GM18517 (cell line): Measurements from ENCODE around the gene SGIP1.

ENCODE experiments used
- ATAC-seq: cut with Tn5 transposase; IDR thresholded peaks from one replicate; pipeline ENCODE4 v1.9.1; 2021; ENCODE audit warnings: mild to moderate bottlenecking, moderate library complexity; ENCODE audit not compliant: unreplicated experiment

SGIP1 gene

DNA sequence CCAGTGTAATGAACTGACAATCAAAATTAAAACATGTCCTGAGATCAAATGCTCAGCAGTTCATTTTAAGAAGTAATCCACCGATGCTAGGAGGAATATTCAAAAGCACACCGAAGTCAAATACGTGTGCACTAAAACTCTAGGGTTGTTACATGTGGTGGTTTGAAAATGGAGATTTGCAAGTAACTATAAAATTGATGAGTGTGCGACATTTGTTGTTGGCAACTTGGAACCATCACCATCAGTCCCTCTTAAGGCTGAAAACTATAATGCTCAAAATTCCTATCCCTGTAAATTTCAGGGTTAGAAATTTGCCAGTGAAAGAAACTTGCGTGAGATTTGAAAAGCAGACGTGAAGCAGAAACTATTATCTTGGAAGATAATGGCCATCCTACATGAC lies 13.3 kb upstream of the SGIP1 start:
- ATAC-seq, result no peak

DNA sequence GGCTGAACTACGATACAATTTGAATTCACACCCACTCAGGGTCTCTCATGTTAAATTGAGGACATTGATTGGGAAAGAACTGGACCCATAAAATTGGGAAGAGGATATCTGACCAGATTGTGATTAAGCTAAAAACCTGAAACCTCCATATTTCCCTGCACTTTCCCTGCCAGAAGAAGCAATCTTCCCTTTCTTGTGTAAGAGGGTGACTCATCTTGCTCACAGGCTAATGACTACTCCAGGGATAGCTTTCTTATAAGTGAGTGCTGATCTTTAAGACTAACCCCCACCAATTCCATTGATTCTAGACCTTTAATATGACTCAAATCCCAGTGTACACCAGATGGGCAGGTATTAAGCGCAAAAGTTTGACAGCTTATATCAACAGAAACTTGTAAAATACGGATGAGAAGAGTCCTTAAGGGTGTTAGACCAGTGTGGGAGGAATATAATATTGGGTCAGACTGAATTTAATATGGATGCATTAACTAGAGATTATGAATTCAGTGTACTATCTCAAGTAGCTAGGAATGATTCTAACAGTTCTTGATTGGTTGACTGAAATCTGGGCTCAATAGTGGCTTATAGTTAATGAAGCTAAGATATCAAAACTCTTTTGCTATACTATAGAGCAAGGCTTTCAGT lies 12.1 kb upstream of the SGIP1 start:
- no peak for ATAC-seq

DNA sequence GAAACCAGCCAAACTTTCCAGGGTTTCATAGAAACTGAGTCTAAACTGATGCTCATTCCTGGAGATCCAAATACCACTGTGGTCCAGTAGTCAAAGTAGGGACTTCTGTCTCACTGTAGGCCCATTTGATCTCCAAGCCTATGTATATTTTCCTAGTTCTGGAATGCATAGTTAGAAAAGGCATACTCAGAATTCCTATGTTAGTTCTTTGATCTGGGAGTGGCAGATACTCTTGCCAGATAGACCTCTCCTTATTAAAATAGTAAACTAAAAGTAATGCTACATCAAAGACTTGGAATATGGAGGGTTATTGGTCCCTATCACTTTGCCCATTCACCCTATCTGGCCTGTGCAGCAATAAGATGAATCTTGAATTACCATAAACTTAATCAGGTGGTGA lies 10.4 kb upstream of the SGIP1 start:
- no peak for ATAC-seq

DNA sequence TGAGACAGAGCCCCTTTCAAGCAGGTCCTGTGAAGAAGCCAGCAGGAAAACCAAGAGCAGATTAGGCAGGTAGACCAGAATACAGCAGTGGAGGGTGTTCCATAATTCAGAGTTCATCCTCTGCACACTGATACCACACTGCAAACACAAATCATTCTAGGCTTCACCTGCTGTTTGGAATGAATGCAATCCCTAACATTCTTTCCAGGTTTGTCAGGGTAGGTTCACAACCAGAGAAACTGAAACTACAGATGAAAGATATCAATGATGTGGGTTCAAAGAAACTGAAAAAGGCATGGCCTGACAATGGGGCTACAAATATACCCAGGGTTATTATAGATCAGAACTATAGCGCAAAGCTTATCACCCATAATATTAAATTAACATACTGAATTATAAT lies 8.9 kb upstream of the SGIP1 start:
- no peak for ATAC-seq

- no peak for ATAC-seq
Measured at GRCh38 chr1:66526036-66526435, 7.9 kb upstream of the SGIP1 start.

DNA sequence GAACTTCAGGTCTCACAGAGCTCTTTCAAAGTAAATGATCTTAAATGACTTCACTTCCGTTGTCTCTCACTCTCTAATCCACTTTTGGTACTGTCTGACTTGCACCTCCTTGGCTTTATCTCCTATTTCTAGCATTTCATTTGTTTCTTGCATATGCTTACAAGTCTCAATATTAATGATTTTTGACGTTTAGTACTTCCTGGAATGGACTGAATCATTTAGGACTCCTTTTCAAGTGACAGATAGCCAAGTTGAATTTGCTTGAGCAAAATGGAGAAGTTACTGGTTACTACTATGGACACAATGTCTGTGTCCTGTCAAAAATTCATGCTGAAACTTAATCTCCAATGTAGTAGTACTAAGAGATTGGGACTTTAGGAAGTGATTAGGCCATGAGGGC lies 7.0 kb upstream of the SGIP1 start:
- ATAC-seq, result no peak

GRCh38 chr1:66527686-66528085 lies 6.3 kb upstream of the SGIP1 start:
- no peak for ATAC-seq

GRCh38 chr1:66528580-66528979 lies 5.4 kb upstream of the SGIP1 start:
- no peak for ATAC-seq

GRCh38 chr1:66532214-66532613 lies 1.7 kb upstream of the SGIP1 start:
- ATAC-seq, result no peak

DNA sequence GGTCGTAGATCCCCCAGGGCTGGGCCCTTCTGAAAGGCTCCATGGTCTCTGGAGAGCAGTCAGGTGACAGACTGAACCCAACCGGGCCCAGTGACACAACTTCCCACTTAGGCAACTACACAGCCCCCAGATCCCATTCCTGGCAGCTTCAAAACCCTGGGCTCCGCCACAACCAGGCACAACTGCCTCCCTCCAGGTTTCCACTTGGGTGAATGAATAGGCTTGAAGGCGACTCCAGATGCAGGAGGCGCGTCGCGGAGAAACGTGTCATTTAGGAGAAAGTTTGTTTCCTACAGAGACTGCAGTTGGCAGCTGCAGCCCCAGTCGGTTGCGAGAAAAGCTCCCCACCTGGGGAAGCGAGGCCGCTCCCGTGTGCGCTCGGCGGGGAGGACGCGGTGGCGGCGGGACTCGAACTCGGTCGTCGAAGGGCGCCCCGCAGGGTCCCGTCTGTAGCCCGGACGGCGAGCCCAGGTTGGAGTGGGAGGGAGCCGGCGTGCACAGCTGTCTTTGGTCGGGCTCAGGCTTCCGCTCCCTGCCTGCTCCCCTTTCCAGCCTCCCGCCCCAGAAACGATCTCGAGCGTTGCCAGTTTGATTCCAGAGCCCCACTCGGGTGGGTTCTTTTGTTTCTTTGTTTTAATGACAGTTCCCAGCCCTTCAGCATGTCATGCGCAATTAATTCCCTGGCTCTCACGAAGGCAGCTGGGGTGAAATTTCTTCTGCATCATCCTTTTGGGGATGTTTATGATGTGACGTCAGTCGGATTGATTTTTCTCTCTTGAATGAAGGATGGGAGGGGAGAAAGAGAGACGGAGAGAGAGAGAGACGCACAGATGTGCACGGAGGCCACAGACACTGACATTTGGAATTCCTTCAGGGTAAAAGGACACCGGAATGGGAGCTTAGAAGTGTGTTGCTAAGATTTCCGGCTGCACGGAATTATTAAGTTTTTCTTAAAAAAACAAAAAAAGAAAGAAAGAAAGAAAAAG lies 862 bp upstream of the SGIP1 start:
- ATAC-seq, result no peak

- ATAC-seq, result no peak
Measured at GRCh38 chr1:66535061-66535460, 1.1 kb downstream of the SGIP1 start.

GRCh38 chr1:66535853-66536252 lies 1.9 kb downstream of the SGIP1 start:
- no peak for ATAC-seq

GRCh38 chr1:66537718-66538117 lies 3.8 kb downstream of the SGIP1 start:
- ATAC-seq, result no peak

GRCh38 chr1:66539491-66539890 lies 5.5 kb downstream of the SGIP1 start:
- ATAC-seq, result no peak

GRCh38 chr1:66540434-66541032 lies 6.6 kb downstream of the SGIP1 start:
- no peak for ATAC-seq

GRCh38 chr1:66542314-66542713 lies 8.4 kb downstream of the SGIP1 start:
- no peak for ATAC-seq

DNA sequence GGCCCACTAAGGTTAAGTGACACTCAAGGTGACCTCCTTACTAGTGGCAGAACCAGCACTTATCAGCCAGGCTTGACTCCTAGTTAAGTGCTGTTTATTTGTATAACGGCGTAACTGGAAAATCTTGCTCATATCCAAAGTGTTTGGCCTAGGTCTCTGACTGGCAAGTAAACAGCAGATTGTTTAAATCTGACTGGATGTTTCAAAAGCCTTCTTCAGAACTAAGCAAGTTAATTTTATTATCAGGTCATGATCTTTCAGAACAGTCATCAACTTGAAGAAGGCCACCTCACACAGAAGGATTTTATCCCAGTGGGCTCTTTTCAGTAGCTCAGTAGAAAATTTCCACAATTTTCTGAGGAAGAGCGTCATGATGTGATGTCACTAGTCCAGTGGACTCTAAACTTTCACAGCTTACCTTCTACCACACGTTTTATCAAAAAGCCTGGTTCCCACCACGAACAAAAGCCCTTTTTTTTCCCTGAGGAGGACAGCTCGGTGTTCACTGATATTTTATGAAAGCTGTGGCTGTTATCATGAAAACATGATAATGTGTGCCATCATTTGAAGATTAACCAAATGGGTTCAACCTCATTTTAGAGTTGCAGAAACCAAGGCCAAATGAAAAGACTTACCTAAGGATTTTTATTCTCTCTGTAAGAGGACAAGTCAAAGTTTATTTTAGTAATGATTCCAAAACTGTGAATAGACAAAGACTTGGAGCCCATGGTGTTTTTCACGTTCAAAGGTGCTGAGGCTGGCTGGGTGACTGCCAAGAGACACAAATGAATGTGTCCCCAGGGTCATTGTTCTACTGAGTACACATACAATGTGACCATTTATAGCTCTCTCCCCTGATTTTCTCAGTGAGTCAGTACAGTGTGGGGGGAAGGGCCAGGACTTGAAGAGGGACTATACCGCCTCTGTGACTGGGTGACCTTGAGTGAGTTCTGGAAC lies 9.1 kb downstream of the SGIP1 start:
- ATAC-seq, result no peak

- ATAC-seq, result no peak
Measured at GRCh38 chr1:66546047-66546810, 12.3 kb downstream of the SGIP1 start.

DNA sequence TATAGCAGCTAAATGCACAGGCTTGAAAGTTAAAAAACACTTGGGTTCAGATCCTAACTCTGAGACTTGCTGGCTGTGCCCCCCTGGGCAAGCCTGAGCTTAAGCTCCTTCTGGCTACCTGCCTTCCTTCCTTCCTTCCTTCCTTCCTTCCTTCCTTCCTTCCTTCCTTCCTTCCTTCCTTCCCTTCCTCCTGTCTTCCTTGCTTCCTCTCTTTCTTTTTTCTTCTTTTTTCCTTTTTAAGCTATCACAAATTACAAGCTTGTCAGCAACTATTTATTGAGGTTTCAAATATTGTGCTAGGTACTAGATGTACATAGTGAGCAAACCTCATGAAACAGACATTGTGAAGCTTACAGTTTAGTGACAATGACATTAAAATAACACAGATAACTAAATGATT lies 15.1 kb downstream of the SGIP1 start:
- ATAC-seq, result no peak

GRCh38 chr1:66550243-66550642 lies 16.3 kb downstream of the SGIP1 start:
- ATAC-seq, result no peak
